MM.1S (cell line): Measurements from ENCODE around the gene IQGAP2.

ENCODE experiments used
- DNase-seq: peaks from one replicate; pipeline ENCODE4 v3.0.0-alpha.2; 2015
- H2AFZ ChIP-seq: fragments of 300-600 bp; sonication (generic); 2 replicates; pipeline ENCODE4 v1.6.0; 2016; ENCODE audit warnings: antibody characterized with exemption, low read length
- H3F3A ChIP-seq: fragments of 300-600 bp; sonication (generic); 2 replicates; pipeline ENCODE4 v1.6.1; 2016; ENCODE audit warnings: mild to moderate bottlenecking, antibody characterized with exemption, low read length, moderate library complexity, mixed read lengths; ENCODE audit not compliant: insufficient read depth
- H3K27ac ChIP-seq: fragments of 300-600 bp; sonication (generic); 2 replicates; pipeline ENCODE4 v1.5.1; 2016; ENCODE audit warnings: mild to moderate bottlenecking, low read length
- H3K27me3 ChIP-seq: fragments of 300-600 bp; sonication (generic); replicated peaks from 2 replicates; pipeline ENCODE4 v1.6.0; 2016; ENCODE audit warnings: low read length; ENCODE audit not compliant: insufficient read depth
- H3K36me3 ChIP-seq: fragments of 300-600 bp; sonication (generic); replicated peaks from 2 replicates; pipeline ENCODE4 v1.6.1; 2016; ENCODE audit warnings: mild to moderate bottlenecking, low read length, mixed read lengths; ENCODE audit not compliant: insufficient read depth
- H3K4me1 ChIP-seq: fragments of 300-600 bp; sonication (generic); 2 replicates; pipeline ENCODE4 v1.6.1; 2016; ENCODE audit warnings: low read length, mixed read lengths
- H3K4me2 ChIP-seq: fragments of 300-600 bp; sonication (generic); 2 replicates; pipeline ENCODE4 v1.6.0; 2016; ENCODE audit warnings: low read depth, low read length
- H3K4me3 ChIP-seq: fragments of 300-600 bp; sonication (generic); 2 replicates; pipeline ENCODE4 v1.5.1; 2016; ENCODE audit warnings: low read length, mixed read lengths
- H3K79me2 ChIP-seq: fragments of 300-600 bp; sonication (generic); 2 replicates; pipeline ENCODE4 v1.6.1; 2016; ENCODE audit warnings: mixed run types, low read length, mixed read lengths
- H3K9ac ChIP-seq: fragments of 300-600 bp; sonication (generic); 2 replicates; pipeline ENCODE4 v1.6.1; 2016; ENCODE audit warnings: low read length, mixed read lengths
- H3K9me2 ChIP-seq: fragments of 300-600 bp; sonication (generic); replicated peaks from 2 replicates; pipeline ENCODE4 v1.6.1; 2016; ENCODE audit warnings: mild to moderate bottlenecking, low read length, mixed read lengths; ENCODE audit not compliant: insufficient read depth
- H3K9me3 ChIP-seq: fragments of 300-600 bp; sonication (generic); replicated peaks from 2 replicates; pipeline ENCODE4 v1.6.1; 2016; ENCODE audit warnings: mild to moderate bottlenecking, low read length, mixed read lengths; ENCODE audit not compliant: insufficient read depth
- H4K20me1 ChIP-seq: fragments of 300-600 bp; sonication (generic); 2 replicates; pipeline ENCODE4 v1.6.1; 2016; ENCODE audit warnings: mild to moderate bottlenecking, low read length, moderate library complexity, mixed read lengths; ENCODE audit not compliant: insufficient read depth
- CTCF ChIP-seq: fragments of 300-600 bp; sonication (generic); IDR thresholded peaks from 2 replicates; pipeline ENCODE4 v1.5.1; 2016; ENCODE audit warnings: antibody characterized with exemption, low read length, mixed read lengths
- EZH2 ChIP-seq: fragments of 300-600 bp; sonication (generic); optimal IDR thresholded peaks from 2 replicates; pipeline ENCODE3; 2017; ENCODE audit warnings: low read depth, mild to moderate bottlenecking, antibody characterized with exemption, low read length, mixed read lengths
- EZH2phosphoT487 ChIP-seq: fragments of 300-600 bp; sonication (generic); IDR thresholded peaks from 2 replicates; pipeline ENCODE4 v1.6.1; 2018; ENCODE audit warnings: antibody characterized with exemption, low read length

The IQGAP2 gene

GRCh38 chr5:76582230-76583162, 179.4 kb downstream of the IQGAP2 start:
- Histone ChIP-seq H3K4me1 (peaks cover 26% of the 10 kb centered on the region), H3K79me2 (no peaks in the 10 kb centered on the region), H3K9me3 (no peaks in the 10 kb centered on the region), H3K4me2 (peak overlapping the region; percentile 48), H3K27ac (peak overlapping the region; percentile 75), H3K9me2 (no peaks in the 10 kb centered on the region), H3K4me3 (0 out of 2 replicates have a peak overlapping the region, but pooled peaks have one; percentile 6), H2AFZ (no peak overlapping the region), H4K20me1 (no peaks in the 10 kb centered on the region), H3F3A (peaks cover 10% of the 10 kb centered on the region; the same call in 1 of the 2 replicates), H3K9ac (peak overlapping the region; percentile 8; the same call in 1 of the 2 replicates), H3K36me3 (no peaks in the 10 kb centered on the region), H3K27me3 (no peaks in the 10 kb centered on the region)
- TF ChIP-seq CTCF (no peak), EZH2phosphoT487 (no peak), EZH2 (no peak)
- DNase-seq, result peak; percentile 63

GRCh38 chr5:76583163-76584047, 180.3 kb downstream of the IQGAP2 start:
- H3K4me1 ChIP-seq, result peaks cover 26% of the 10 kb centered on the region

More at GRCh38 chr5:76583163-76584047, 180.3 kb downstream of the IQGAP2 start:
- Histone ChIP-seq H3K4me2 (peak overlapping the region; percentile 48), H3K27ac (peak overlapping the region; percentile 75; the same call in 1 of the 2 replicates), H3K9me2 (no peaks in the 10 kb centered on the region), H4K20me1 (no peaks in the 10 kb centered on the region), H3K4me3 (0 out of 2 replicates have a peak overlapping the region, but pooled peaks have one; percentile 6), H3K36me3 (no peaks in the 10 kb centered on the region), H3K27me3 (no peaks in the 10 kb centered on the region), H3K9ac (peak overlapping the region; percentile 8; the same call in 1 of the 2 replicates), H3K9me3 (no peaks in the 10 kb centered on the region), H2AFZ (no peak overlapping the region), H3F3A (peaks cover 10% of the 10 kb centered on the region; the same call in 1 of the 2 replicates), H3K79me2 (no peaks in the 10 kb centered on the region)
- no peak for TF ChIP-seq EZH2phosphoT487
- TF ChIP-seq EZH2, result no peak
- TF ChIP-seq CTCF, result peak; percentile 42
- peak; percentile 47 for DNase-seq
